ENCODE measurements around the gene IER2. TPM values are rescaled to one million over a fixed set of nuclear protein-coding genes. Genes with fewer than 3 reads are reported as not detected.
A peak's percentile ranks its signal among the peaks of the same experiment; 100 is the strongest.

IER2 gene
- total and polyA plus RNA-seq, 9 of the 15 experiments (the other 6 are each of a cell fraction or from before 2014, with no cell fraction given), result 4.5 to 205 (median 23.7) TPM

DNA sequence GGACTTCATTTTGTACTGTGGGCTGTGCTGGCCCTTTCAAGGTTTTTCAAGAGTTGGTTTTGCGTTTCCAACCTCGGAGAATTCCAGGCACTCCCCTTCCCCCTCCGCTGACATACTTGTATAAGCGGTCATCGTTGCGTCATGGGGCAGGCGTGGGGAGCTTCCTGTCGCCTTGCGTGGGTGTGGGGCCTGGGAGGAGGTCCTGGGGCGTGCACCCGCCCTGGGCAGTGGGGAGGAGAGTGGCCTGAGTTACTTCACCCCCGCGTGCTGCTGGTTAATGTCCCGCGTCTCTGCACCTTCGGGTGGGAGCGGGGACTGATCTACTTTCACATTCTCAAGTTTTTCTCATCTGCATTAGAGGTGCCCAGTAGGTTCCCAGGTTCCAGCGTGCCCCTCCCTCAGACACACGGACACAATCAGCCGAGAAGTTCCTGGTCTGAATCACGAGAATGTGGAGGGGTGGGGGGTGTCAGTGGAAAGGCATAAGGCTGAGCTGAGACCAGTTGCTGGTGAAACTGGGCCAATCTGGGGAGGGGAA, 4.1 kb downstream of the IER2 start (continued):
- TF ChIP-seq HNRNPLL (IDR thresholded peaks at IDR 0.05; ENCODE audit: low read depth, low read length, poor library complexity, severe bottlenecking) (no peak), HDGF (IDR thresholded peaks at IDR 0.05) (no peak), RAD21 (CRISPR knock-in tag; conservative IDR thresholded peaks at IDR 0.05 in 1 of 2, IDR thresholded peaks at IDR 0.05 in 1 of 2) (peak in 1 of 2 experiments; percentile 10; a peak in 1 of 4 replicates), PKNOX1 (IDR thresholded peaks at IDR 0.05) (no peak), PREB (CRISPR knock-in tag; IDR thresholded peaks at IDR 0.05) (no peak), FOXK2 (conservative IDR thresholded peaks at IDR 0.05 in 1 of 2, IDR thresholded peaks at IDR 0.05 in 1 of 2; ENCODE audit: low read depth in 2 of 2) (no peak), KLF13 (tag; IDR thresholded peaks at IDR 0.05; ENCODE audit: borderline replicate concordance, low read depth) (no peak), GATAD2A (IDR thresholded peaks at IDR 0.05) (0 out of 2 replicates have a peak, but pooled peaks have one; percentile 43), POLR2AphosphoS2 (IDR thresholded peaks at IDR 0.05; ENCODE audit: low read length) (no peak), ZNF354B (CRISPR knock-in tag; IDR thresholded peaks at IDR 0.05) (no peak), PHB2 (IDR thresholded peaks at IDR 0.05; ENCODE audit: low read depth) (no peak), SOX6 (IDR thresholded peaks at IDR 0.05) (peak; percentile 35; the same call in 1 of the 2 replicates)
- TF ChIP-seq, protein P1, sequence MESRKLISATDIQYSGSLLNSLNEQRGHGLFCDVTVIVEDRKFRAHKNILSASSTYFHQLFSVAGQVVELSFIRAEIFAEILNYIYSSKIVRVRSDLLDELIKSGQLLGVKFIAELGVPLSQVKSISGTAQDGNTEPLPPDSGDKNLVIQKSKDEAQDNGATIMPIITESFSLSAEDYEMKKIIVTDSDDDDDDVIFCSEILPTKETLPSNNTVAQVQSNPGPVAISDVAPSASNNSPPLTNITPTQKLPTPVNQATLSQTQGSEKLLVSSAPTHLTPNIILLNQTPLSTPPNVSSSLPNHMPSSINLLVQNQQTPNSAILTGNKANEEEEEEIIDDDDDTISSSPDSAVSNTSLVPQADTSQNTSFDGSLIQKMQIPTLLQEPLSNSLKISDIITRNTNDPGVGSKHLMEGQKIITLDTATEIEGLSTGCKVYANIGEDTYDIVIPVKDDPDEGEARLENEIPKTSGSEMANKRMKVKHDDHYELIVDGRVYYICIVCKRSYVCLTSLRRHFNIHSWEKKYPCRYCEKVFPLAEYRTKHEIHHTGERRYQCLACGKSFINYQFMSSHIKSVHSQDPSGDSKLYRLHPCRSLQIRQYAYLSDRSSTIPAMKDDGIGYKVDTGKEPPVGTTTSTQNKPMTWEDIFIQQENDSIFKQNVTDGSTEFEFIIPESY (CRISPR knock-in tag; IDR thresholded peaks at IDR 0.05), result no peak
- TF ChIP-seq, protein P2, sequence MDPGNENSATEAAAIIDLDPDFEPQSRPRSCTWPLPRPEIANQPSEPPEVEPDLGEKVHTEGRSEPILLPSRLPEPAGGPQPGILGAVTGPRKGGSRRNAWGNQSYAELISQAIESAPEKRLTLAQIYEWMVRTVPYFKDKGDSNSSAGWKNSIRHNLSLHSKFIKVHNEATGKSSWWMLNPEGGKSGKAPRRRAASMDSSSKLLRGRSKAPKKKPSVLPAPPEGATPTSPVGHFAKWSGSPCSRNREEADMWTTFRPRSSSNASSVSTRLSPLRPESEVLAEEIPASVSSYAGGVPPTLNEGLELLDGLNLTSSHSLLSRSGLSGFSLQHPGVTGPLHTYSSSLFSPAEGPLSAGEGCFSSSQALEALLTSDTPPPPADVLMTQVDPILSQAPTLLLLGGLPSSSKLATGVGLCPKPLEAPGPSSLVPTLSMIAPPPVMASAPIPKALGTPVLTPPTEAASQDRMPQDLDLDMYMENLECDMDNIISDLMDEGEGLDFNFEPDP (CRISPR knock-in tag; IDR thresholded peaks at IDR 0.05), result no peak
- TF ChIP-seq, protein P3, sequence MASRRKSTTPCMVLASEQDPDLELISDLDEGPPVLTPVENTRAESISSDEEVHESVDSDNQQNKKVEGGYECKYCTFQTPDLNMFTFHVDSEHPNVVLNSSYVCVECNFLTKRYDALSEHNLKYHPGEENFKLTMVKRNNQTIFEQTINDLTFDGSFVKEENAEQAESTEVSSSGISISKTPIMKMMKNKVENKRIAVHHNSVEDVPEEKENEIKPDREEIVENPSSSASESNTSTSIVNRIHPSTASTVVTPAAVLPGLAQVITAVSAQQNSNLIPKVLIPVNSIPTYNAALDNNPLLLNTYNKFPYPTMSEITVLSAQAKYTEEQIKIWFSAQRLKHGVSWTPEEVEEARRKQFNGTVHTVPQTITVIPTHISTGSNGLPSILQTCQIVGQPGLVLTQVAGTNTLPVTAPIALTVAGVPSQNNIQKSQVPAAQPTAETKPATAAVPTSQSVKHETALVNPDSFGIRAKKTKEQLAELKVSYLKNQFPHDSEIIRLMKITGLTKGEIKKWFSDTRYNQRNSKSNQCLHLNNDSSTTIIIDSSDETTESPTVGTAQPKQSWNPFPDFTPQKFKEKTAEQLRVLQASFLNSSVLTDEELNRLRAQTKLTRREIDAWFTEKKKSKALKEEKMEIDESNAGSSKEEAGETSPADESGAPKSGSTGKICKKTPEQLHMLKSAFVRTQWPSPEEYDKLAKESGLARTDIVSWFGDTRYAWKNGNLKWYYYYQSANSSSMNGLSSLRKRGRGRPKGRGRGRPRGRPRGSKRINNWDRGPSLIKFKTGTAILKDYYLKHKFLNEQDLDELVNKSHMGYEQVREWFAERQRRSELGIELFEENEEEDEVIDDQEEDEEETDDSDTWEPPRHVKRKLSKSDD (conservative IDR thresholded peaks at IDR 0.05; ENCODE audit: low read length), result no peak
- TF ChIP-seq, protein P4, sequence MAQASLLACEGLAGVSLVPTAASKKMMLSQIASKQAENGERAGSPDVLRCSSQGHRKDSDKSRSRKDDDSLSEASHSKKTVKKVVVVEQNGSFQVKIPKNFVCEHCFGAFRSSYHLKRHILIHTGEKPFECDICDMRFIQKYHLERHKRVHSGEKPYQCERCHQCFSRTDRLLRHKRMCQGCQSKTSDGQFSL (CRISPR knock-in tag; IDR thresholded peaks at IDR 0.05), result peak; percentile 71
- TF ChIP-seq, protein P4 (tag; IDR thresholded peaks at IDR 0.05), result no peak
